Osteoblast (primary cell): ENCODE measurements around the gene IARS2. TPM values are rescaled to one million over a fixed set of nuclear protein-coding genes. Genes with fewer than 3 reads are reported as not detected.
A peak's percentile ranks its signal among the peaks of the same experiment; 100 is the strongest.
"Not testable (repeated sequence)": the region's sequence is repeated elsewhere in the genome, so short reads cannot be mapped to it uniquely, and the experiment has no call there.

Experiments used
- DNase-seq: peaks from one replicate; pipeline ENCODE4 v3.0.0; 2011; ENCODE audit warnings: low spot score, mixed read lengths; ENCODE audit not compliant: insufficient read length; ENCODE audit errors: missing footprints
- H2AFZ ChIP-seq: 2 replicates; pipeline ENCODE4 v1.6.0; 2011; ENCODE audit warnings: mild to moderate bottlenecking, low read length
- H3K27ac ChIP-seq: 2 replicates; pipeline ENCODE4 v1.5.1; 2011; ENCODE audit warnings: mild to moderate bottlenecking, low read depth, low read length, moderate library complexity
- H3K27me3 ChIP-seq: 2 replicates; pipeline ENCODE4 v1.6.0; 2012; ENCODE audit warnings: mild to moderate bottlenecking, control low read depth, inconsistent platforms, low read length, moderate library complexity; ENCODE audit not compliant: insufficient read depth
- H3K36me3 ChIP-seq: 2 replicates; pipeline ENCODE4 v1.5.1; 2011; ENCODE audit warnings: mild to moderate bottlenecking, low read length, control low read depth, moderate library complexity; ENCODE audit not compliant: insufficient read depth
- H3K4me1 ChIP-seq: 2 replicates; pipeline ENCODE4 v1.5.1; 2011; ENCODE audit warnings: mild to moderate bottlenecking, low read length, control low read depth, moderate library complexity; ENCODE audit not compliant: insufficient read depth
- H3K4me2 ChIP-seq: 2 replicates; pipeline ENCODE4 v1.6.0; 2011; ENCODE audit warnings: mild to moderate bottlenecking, low read length; ENCODE audit not compliant: insufficient read depth
- H3K4me3 ChIP-seq: fragments of 200-600 bp; sonication (generic); 3 replicates; pipeline ENCODE4 v1.5.1; 2012; ENCODE audit warnings: mild to moderate bottlenecking, low read length, inconsistent platforms; ENCODE audit not compliant: insufficient read depth
- H3K79me2 ChIP-seq: 2 replicates; pipeline ENCODE4 v1.6.0; 2012; ENCODE audit warnings: mild to moderate bottlenecking, low read length, control low read depth, inconsistent platforms; ENCODE audit not compliant: insufficient read depth
- H3K9me3 ChIP-seq: 2 replicates; pipeline ENCODE4 v1.5.1; 2011; ENCODE audit warnings: low read depth, low read length, control low read depth
- H4K20me1 ChIP-seq: 2 replicates; pipeline ENCODE4 v1.6.0; 2012; ENCODE audit warnings: mild to moderate bottlenecking, low read length, control low read depth; ENCODE audit not compliant: insufficient read depth
- total RNA-seq: library from RNA; depleted of rRNA; stranded (reverse); fragments of >200 nt; gene quantifications from 2 replicates; pipeline ENCODE4 v1.2.3, GENCODE V29; 2012
- TF ChIP-seq, protein P1 (sequence below): IDR thresholded peaks from 2 replicates; pipeline ENCODE4 v1.5.1; 2011; ENCODE audit warnings: mild to moderate bottlenecking, low read depth, low read length, moderate library complexity; ENCODE audit errors: extremely low read depth

Gene IARS2
- total RNA-seq, 1 donor, result 79.3 TPM

DNA sequence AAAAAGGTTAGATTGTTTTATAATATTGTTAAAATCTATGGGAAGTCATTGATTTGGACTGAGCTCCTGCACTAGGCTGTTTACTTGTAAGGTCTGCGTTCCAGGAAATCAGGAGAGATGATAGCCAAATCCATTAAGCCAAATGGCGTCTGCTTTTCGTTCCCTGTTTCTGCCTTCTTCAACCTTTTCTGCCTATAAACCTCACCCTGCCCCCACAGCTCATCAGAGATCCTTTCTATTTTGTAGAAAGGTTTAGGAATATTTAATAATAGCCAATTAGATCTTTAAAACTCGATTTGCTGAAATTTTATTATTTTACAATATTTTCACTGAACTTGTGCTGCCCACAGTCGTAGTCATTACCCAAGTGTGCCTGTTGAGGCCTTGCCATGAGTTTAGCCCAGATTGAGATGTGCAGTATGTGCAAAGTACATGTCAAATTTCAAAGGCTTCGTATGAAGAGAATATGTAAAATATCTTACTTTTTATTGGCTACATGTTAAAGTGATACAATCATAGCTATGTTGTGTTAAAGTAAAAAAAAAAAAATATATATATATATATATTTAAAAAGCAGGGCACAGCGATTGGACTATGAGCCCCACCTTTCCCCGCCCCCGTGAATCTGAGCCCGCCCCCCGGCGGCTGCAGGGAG lies 444 bp upstream of the IARS2 start:
- H3K4me1 ChIP-seq, result peaks cover 6% of the 10 kb centered on the region
- no peaks in the 10 kb centered on the region for H4K20me1 ChIP-seq
- peak overlapping the region; percentile 91 for H3K4me3 ChIP-seq
- H3K27me3 ChIP-seq, result no peaks in the 10 kb centered on the region
- no peak overlapping the region for H3K27ac ChIP-seq
- H3K36me3 ChIP-seq, result peaks cover 14% of the 10 kb centered on the region
- no peaks in the 10 kb centered on the region for H3K9me3 ChIP-seq
- H3K79me2 ChIP-seq, result peaks cover 29% of the 10 kb centered on the region
- no peak for DNase-seq
- H2AFZ ChIP-seq, result peak overlapping the region; percentile 89
- TF ChIP-seq, protein P1, sequence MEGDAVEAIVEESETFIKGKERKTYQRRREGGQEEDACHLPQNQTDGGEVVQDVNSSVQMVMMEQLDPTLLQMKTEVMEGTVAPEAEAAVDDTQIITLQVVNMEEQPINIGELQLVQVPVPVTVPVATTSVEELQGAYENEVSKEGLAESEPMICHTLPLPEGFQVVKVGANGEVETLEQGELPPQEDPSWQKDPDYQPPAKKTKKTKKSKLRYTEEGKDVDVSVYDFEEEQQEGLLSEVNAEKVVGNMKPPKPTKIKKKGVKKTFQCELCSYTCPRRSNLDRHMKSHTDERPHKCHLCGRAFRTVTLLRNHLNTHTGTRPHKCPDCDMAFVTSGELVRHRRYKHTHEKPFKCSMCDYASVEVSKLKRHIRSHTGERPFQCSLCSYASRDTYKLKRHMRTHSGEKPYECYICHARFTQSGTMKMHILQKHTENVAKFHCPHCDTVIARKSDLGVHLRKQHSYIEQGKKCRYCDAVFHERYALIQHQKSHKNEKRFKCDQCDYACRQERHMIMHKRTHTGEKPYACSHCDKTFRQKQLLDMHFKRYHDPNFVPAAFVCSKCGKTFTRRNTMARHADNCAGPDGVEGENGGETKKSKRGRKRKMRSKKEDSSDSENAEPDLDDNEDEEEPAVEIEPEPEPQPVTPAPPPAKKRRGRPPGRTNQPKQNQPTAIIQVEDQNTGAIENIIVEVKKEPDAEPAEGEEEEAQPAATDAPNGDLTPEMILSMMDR, result no peak
- peak overlapping the region; percentile 50 for H3K4me2 ChIP-seq

DNA sequence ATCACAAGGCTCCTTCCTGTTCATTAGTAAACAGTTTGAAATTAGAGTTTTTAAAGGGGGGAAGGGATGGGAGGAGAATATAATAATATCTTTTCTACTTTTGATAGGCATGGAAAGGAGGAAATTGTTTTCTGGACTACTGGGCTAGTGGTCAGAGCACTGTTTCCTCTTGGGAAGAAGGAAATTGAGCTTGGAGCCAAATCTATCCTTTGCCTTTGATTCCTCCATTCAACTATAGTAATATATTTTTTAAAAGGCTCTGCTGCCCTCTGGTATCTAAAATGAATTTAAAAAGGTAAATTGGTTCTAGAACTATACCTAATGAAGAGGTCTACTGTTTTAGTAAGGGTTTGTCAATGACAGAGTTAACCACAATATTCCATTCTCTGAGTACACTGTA lies 5.9 kb downstream of the IARS2 start:
- H3K36me3 ChIP-seq, result peaks cover 51% of the 10 kb centered on the region
- H3K4me2 ChIP-seq, result no peak overlapping the region
- peaks cover 18% of the 10 kb centered on the region for H3K79me2 ChIP-seq

DNA sequence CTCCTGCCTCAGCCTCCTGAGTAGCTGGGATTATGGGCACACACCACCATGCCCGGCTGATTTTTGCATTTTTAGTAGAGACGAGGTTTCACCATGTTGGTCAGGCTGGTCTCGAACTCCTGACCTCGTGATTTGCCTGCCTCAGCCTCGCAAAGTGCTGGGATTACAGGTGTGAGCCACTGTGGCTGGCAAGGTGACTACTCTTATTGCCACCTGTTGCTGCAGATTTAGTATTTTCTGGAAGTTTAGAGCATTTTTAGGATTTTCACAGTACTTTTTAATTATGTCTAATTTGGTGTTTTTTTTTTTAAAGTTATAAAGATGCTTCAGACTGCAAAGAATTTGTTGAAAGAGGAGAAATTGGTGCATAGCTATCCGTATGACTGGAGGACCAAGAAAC lies 16.5 kb downstream of the IARS2 start:
- H3K36me3 ChIP-seq, result peaks cover 50% of the 10 kb centered on the region
- not testable (repeated sequence) for H3K27me3 ChIP-seq, H3K4me2 ChIP-seq, H3K79me2 ChIP-seq, H3K9me3 ChIP-seq, H3K27ac ChIP-seq, H3K4me3 ChIP-seq, H4K20me1 ChIP-seq, DNase-seq, H2AFZ ChIP-seq, H3K4me1 ChIP-seq

More for the DNA sequence above, 5.9 kb downstream of the IARS2 start:
- Histone ChIP-seq H4K20me1 (no peaks in the 10 kb centered on the region), H3K27ac (no peak overlapping the region), H3K4me1 (peaks cover 6% of the 10 kb centered on the region), H3K27me3 (no peaks in the 10 kb centered on the region), H2AFZ (no peak overlapping the region), H3K9me3 (no peaks in the 10 kb centered on the region), H3K4me3 (no peak overlapping the region)
- TF ChIP-seq, protein P1, result no peak
- DNase-seq, result no peak

DNA sequence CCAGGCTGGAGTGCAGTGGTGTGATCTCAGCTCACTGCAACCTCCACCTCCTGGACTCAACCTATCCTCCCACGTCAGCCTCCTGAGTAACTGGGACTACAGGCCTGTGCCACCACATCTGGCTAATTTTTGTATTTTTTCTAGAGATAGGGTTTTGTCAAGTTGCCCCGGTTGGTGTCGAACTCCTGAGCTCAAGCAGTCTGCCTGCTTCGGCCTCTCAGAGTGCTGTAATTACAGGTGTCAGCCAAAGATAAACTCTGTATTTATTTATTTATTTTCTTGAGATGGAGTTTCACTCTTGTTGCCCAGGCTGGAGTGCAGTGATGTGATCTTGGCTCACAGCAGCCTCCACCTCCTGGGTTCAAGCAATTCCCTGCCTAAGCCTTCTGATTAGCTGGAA lies 18.7 kb downstream of the IARS2 start:
- not testable (repeated sequence) for H3K4me3 ChIP-seq, H3K79me2 ChIP-seq, H3K27ac ChIP-seq, H3K4me2 ChIP-seq, DNase-seq, H3K9me3 ChIP-seq, H3K4me1 ChIP-seq, H4K20me1 ChIP-seq, H2AFZ ChIP-seq, H3K27me3 ChIP-seq
- H3K36me3 ChIP-seq, result peaks cover 33% of the 10 kb centered on the region

DNA sequence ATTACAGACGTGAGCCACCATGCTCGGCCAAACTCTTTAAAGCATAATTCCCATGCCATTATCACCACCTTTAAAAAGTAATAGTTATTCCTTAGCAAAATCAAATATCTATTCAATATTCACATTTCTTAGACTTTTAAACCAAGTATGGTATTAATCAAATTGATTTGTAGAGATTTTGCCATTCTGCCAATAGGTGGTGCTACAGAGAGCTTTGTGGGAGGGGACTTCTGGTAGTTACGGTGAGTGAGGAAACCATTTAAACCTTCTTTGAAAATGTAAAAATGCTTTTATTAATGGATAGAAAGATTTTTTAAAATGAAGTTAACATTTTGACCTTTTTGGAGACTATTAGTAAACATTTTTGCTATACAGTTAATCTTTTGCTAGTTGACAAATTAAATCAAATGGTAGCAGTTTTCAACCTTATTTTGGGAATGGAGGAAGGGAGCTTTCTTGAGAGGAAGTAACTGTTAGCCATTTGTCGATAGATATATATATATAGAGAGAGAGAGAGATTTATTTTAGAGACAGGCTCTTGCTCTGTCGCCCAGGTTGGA lies 19.3 kb downstream of the IARS2 start:
- no peak for DNase-seq
- Histone ChIP-seq H3K9me3 (no peaks in the 10 kb centered on the region), H3K36me3 (peaks cover 31% of the 10 kb centered on the region), H3K27ac (no peak overlapping the region), H3K27me3 (no peaks in the 10 kb centered on the region), H3K4me1 (no peaks in the 10 kb centered on the region), H3K4me3 (no peak overlapping the region), H3K4me2 (no peak overlapping the region), H4K20me1 (no peaks in the 10 kb centered on the region), H3K79me2 (no peaks in the 10 kb centered on the region), H2AFZ (no peak overlapping the region)
- TF ChIP-seq, protein P1, result peak; percentile 69
